Measurements from ENCODE around the gene PLEK2. TPM values are rescaled to one million over a fixed set of nuclear protein-coding genes. Genes with fewer than 3 reads are reported as not detected.
"Not testable (repeated sequence)": the region's sequence is repeated elsewhere in the genome, so short reads cannot be mapped to it uniquely, and the experiment has no call there.

Gene PLEK2
- total and polyA plus RNA-seq, 4 donors = 2.8 to 4.9 (median 3.9) TPM

- ATAC-seq (ENCODE audit: insufficient read depth, low FRiP score) (no peak), DNase-seq (no peak)
- no peaks in the 10 kb centered on the region for H3K9me3 ChIP-seq (ENCODE audit: control insufficient read depth in 4 of 4, insufficient read depth in 3 of 4, low read length in 3 of 4)
- WGBS, 2 donors = 67 to 80% methylated on average over 3 of the region's 3 CpGs
- peaks cover 0 to 2% (median 0%) of the 10 kb centered on the region in 5 donors for H3K4me1 ChIP-seq (ENCODE audit: control insufficient read depth in 5 of 5, insufficient read depth in 5 of 5, low read length in 5 of 5)
- TF ChIP-seq CTCF (IDR thresholded peaks at IDR 0.05; ENCODE audit: control extremely low read depth, extremely low read depth) = no peak
- no peak overlapping the region for H3K9ac ChIP-seq (ENCODE audit: insufficient read depth in 1 of 2, low read length in 2 of 2)
- H3K27ac ChIP-seq (ENCODE audit: low read depth in 1 of 2, low read length in 1 of 2) = no peak overlapping the region
- peaks cover 0 to 2% (median 0%) of the 10 kb centered on the region in 3 donors for H3K27me3 ChIP-seq (ENCODE audit: control insufficient read depth in 3 of 3, insufficient read depth in 3 of 3, low read length in 2 of 3)
- no peaks in the 10 kb centered on the region for H3K36me3 ChIP-seq (ENCODE audit: control insufficient read depth in 4 of 4, insufficient read depth in 4 of 4, low read length in 4 of 4)
- no peak overlapping the region for H3K4me3 ChIP-seq
Observed at GRCh38 chr14:67417633-67418032, 5.7 kb upstream of the PLEK2 start.

GRCh38 chr14:67416810-67417209 is 4.8 kb upstream of the PLEK2 start:
- no peak for TF ChIP-seq CTCF (IDR thresholded peaks at IDR 0.05; ENCODE audit: control extremely low read depth, extremely low read depth)
- H3K9me3 ChIP-seq (ENCODE audit: control insufficient read depth in 4 of 4, insufficient read depth in 3 of 4, low read length in 3 of 4) = no peaks in the 10 kb centered on the region
- no peak overlapping the region for H3K4me3 ChIP-seq
- no peak overlapping the region for H3K27ac ChIP-seq (ENCODE audit: low read depth in 1 of 2, low read length in 1 of 2)
- WGBS, 2 donors = 84 to 89% methylated on average over 2 of the region's 2 CpGs
- no peak overlapping the region for H3K9ac ChIP-seq (ENCODE audit: insufficient read depth in 1 of 2, low read length in 2 of 2)
- H3K36me3 ChIP-seq (ENCODE audit: control insufficient read depth in 4 of 4, insufficient read depth in 4 of 4, low read length in 4 of 4) = no peaks in the 10 kb centered on the region
- H3K4me1 ChIP-seq (ENCODE audit: control insufficient read depth in 5 of 5, insufficient read depth in 5 of 5, low read length in 5 of 5) = peaks cover 0 to 4% (median 2%) of the 10 kb centered on the region in 5 donors
- ATAC-seq (ENCODE audit: insufficient read depth, low FRiP score) = no peak
- H3K27me3 ChIP-seq (ENCODE audit: control insufficient read depth in 3 of 3, insufficient read depth in 3 of 3, low read length in 2 of 3) = peaks cover 0 to 6% (median 6%) of the 10 kb centered on the region in 3 donors
- no peak for DNase-seq

GRCh38 chr14:67416085-67416484 is 4.1 kb upstream of the PLEK2 start:
- H3K36me3 ChIP-seq (ENCODE audit: control insufficient read depth in 4 of 4, insufficient read depth in 4 of 4, low read length in 4 of 4) = no peaks in the 10 kb centered on the region
- H3K4me3 ChIP-seq = no peak overlapping the region
- 72 to 86% methylated on average over 8 of the region's 8 CpGs for WGBS, 2 donors
- no peaks in the 10 kb centered on the region for H3K9me3 ChIP-seq (ENCODE audit: control insufficient read depth in 4 of 4, insufficient read depth in 3 of 4, low read length in 3 of 4)
- DNase-seq = no peak
- H3K4me1 ChIP-seq (ENCODE audit: control insufficient read depth in 5 of 5, insufficient read depth in 5 of 5, low read length in 5 of 5) = peaks cover 0 to 6% (median 2%) of the 10 kb centered on the region in 5 donors
- H3K9ac ChIP-seq (ENCODE audit: insufficient read depth in 1 of 2, low read length in 2 of 2) = no peak overlapping the region
- no peak overlapping the region for H3K27ac ChIP-seq (ENCODE audit: low read depth in 1 of 2, low read length in 1 of 2)
- TF ChIP-seq CTCF (IDR thresholded peaks at IDR 0.05; ENCODE audit: control extremely low read depth, extremely low read depth) = no peak
- ATAC-seq (ENCODE audit: insufficient read depth, low FRiP score) = no peak
- peaks cover 0 to 13% (median 12%) of the 10 kb centered on the region in 3 donors for H3K27me3 ChIP-seq (ENCODE audit: control insufficient read depth in 3 of 3, insufficient read depth in 3 of 3, low read length in 2 of 3)

- not testable (repeated sequence) for H3K27ac ChIP-seq (ENCODE audit: low read depth in 1 of 2, low read length in 1 of 2); H3K9ac ChIP-seq (ENCODE audit: insufficient read depth in 1 of 2, low read length in 2 of 2); DNase-seq; H3K9me3 ChIP-seq (ENCODE audit: control insufficient read depth in 4 of 4, insufficient read depth in 3 of 4, low read length in 3 of 4); ATAC-seq (ENCODE audit: insufficient read depth, low FRiP score); H3K4me1 ChIP-seq (ENCODE audit: control insufficient read depth in 5 of 5, insufficient read depth in 5 of 5, low read length in 5 of 5); H3K36me3 ChIP-seq (ENCODE audit: control insufficient read depth in 4 of 4, insufficient read depth in 4 of 4, low read length in 4 of 4); H3K4me3 ChIP-seq
- peaks cover 0 to 14% (median 12%) of the 10 kb centered on the region in 3 donors for H3K27me3 ChIP-seq (ENCODE audit: control insufficient read depth in 3 of 3, insufficient read depth in 3 of 3, low read length in 2 of 3)
- WGBS, 2 donors = 96 to 97% methylated on average over 5 of the region's 5 CpGs
Observed at GRCh38 chr14:67415610-67416009, 3.6 kb upstream of the PLEK2 start.
